Liver (tissue), 9 donors: Measurements from ENCODE around the gene AMOTL1. TPM values are rescaled to one million over a fixed set of nuclear protein-coding genes. Genes with fewer than 3 reads are reported as not detected.

Source experiments
- DNase-seq: peaks from one replicate; pipeline ENCODE4 v3.0.0-alpha.2; 2017; ENCODE audit warnings: low spot score
- H3K27ac ChIP-seq, 2 donors: one replicate each; pipeline ENCODE4 v1.7.0; 2013; ENCODE audit warnings: inconsistent platforms in 2 of 2, low read length in 2 of 2, control low read depth in 1 of 2, low read depth in 1 of 2, mild to moderate bottlenecking in 1 of 2
- H3K27me3 ChIP-seq, 4 donors: one replicate each; pipeline versions ENCODE4 v1.6.1 to v1.7.0; 2013; ENCODE audit warnings: low read length in 3 of 4, inconsistent platforms in 1 of 4, mild to moderate bottlenecking in 1 of 4, moderate library complexity in 1 of 4; ENCODE audit not compliant: control insufficient read depth in 4 of 4, insufficient read depth in 4 of 4
- H3K36me3 ChIP-seq, 4 donors: one replicate each; pipeline versions ENCODE4 v1.6.1 to v1.7.0; 2013; ENCODE audit warnings: low read length in 3 of 4, mild to moderate bottlenecking in 3 of 4, low read depth in 1 of 4, moderate library complexity in 1 of 4; ENCODE audit not compliant: control insufficient read depth in 4 of 4, insufficient read depth in 3 of 4
- H3K4me1 ChIP-seq, 4 donors: one replicate each; pipeline versions ENCODE4 v1.6.1 to v1.7.0; 2013; ENCODE audit warnings: low read length in 3 of 4, mild to moderate bottlenecking in 3 of 4, moderate library complexity in 1 of 4; ENCODE audit not compliant: control insufficient read depth in 4 of 4, insufficient read depth in 4 of 4
- H3K4me3 ChIP-seq, 3 donors: one replicate each; pipeline versions ENCODE4 v1.6.1 to v1.7.0; 2013; ENCODE audit warnings: low read length in 3 of 3, control low read depth in 1 of 3, low read depth in 1 of 3, mild to moderate bottlenecking in 1 of 3
- H3K9ac ChIP-seq, 2 donors: one replicate each; pipeline ENCODE4 v1.7.0; 2013; ENCODE audit warnings: low read length in 2 of 2, mild to moderate bottlenecking in 2 of 2, moderate library complexity in 2 of 2, control low read depth in 1 of 2, low read depth in 1 of 2
- H3K9me3 ChIP-seq, 4 donors: one replicate each; pipeline versions ENCODE4 v1.6.1 to v1.7.0; 2013; ENCODE audit warnings: low read length in 3 of 4; ENCODE audit not compliant: control insufficient read depth in 4 of 4
- ATF3 ChIP-seq: IDR thresholded peaks from 2 replicates; pipeline ENCODE4 v1.6.1; 2016; ENCODE audit warnings: antibody characterized with exemption
- CTCF ChIP-seq: fragments of 150-350 bp; IDR thresholded peaks from 2 replicates; pipeline ENCODE4 v1.5.1; 2017; ENCODE audit warnings: improper control_type of control experiment, low read depth, low read length; ENCODE audit not compliant: missing input control
- EGR1 ChIP-seq, 2 donors: IDR thresholded peaks; 2 replicates each; pipeline ENCODE4 v1.6.1; 2016 to 2018; ENCODE audit warnings: antibody characterized with exemption in 2 of 2, low read depth in 2 of 2
- FOXA1 ChIP-seq: IDR thresholded peaks from 2 replicates; pipeline ENCODE4 v1.6.1; 2016; ENCODE audit warnings: antibody characterized with exemption
- FOXA2 ChIP-seq: IDR thresholded peaks from 2 replicates; pipeline ENCODE4 v1.6.1; 2016; ENCODE audit warnings: antibody characterized with exemption
- GABPA ChIP-seq, 2 donors: IDR thresholded peaks in 1 of 2; conservative IDR thresholded peaks in 1 of 2; 2 replicates each; pipeline ENCODE4 v1.6.1; 2016; ENCODE audit warnings: antibody characterized with exemption in 2 of 2, mild to moderate bottlenecking in 1 of 2, moderate library complexity in 1 of 2
- HNF4A ChIP-seq, 2 donors: conservative IDR thresholded peaks; 2 replicates each; pipeline ENCODE4 v1.6.1; 2016; ENCODE audit warnings: antibody characterized with exemption in 2 of 2, mild to moderate bottlenecking in 2 of 2
- HNF4G ChIP-seq: IDR thresholded peaks from 2 replicates; pipeline ENCODE4 v1.6.1; 2016; ENCODE audit warnings: antibody characterized with exemption
- JUND ChIP-seq, 2 donors: IDR thresholded peaks; 2 replicates each; pipeline ENCODE4 v1.6.1; 2016; ENCODE audit warnings: antibody characterized with exemption in 2 of 2
- MAX ChIP-seq: IDR thresholded peaks from 2 replicates; pipeline ENCODE4 v1.6.1; 2016; ENCODE audit warnings: antibody characterized with exemption
- NR2F2 ChIP-seq: IDR thresholded peaks from 2 replicates; pipeline ENCODE4 v1.6.1; 2016; ENCODE audit warnings: antibody characterized with exemption
- RAD21 ChIP-seq, 2 donors: IDR thresholded peaks; 2 replicates each; pipeline ENCODE4 v1.6.1; 2016; ENCODE audit warnings: antibody characterized with exemption in 2 of 2, mild to moderate bottlenecking in 2 of 2
- REST ChIP-seq: IDR thresholded peaks from 2 replicates; pipeline ENCODE4 v1.6.1; 2016; ENCODE audit warnings: antibody characterized with exemption, mild to moderate bottlenecking
- RXRA ChIP-seq, 2 donors: IDR thresholded peaks; 2 replicates each; pipeline ENCODE4 v1.6.1; 2017 to 2018; ENCODE audit warnings: antibody characterized with exemption in 2 of 2, mild to moderate bottlenecking in 1 of 2
- SP1 ChIP-seq: IDR thresholded peaks from 2 replicates; pipeline ENCODE4 v1.6.1; 2018; ENCODE audit warnings: antibody characterized with exemption, mild to moderate bottlenecking
- TAF1 ChIP-seq: conservative IDR thresholded peaks from 2 replicates; pipeline ENCODE4 v1.6.1; 2016; ENCODE audit warnings: antibody characterized with exemption, mild to moderate bottlenecking
- YY1 ChIP-seq: IDR thresholded peaks from 2 replicates; pipeline ENCODE4 v1.6.1; 2016; ENCODE audit warnings: antibody characterized with exemption, mild to moderate bottlenecking
- ZBTB33 ChIP-seq: IDR thresholded peaks from 2 replicates; pipeline ENCODE4 v1.6.1; 2016; ENCODE audit warnings: antibody characterized with exemption
- WGBS: extraction: QIAGEN DNeasy Blood & Tissue Kit; methylation state at CpG from one replicate; pipeline ENCODE4 v1.1.7; 2013; 5-methylcytosine and 5-hydroxymethylcytosine counted together
- polyA plus RNA-seq, 2 donors: library from polyadenylated mRNA; stranded (reverse) in 1 of 2; unstranded in 1 of 2; fragments of 200-250 nt in 1 of 2; fragments of >200 nt in 1 of 2; fragmentation: Nextera tagmentation in 1 of 2; extraction: Ambion mirVana in 1 of 2; gene quantifications; one replicate each; pipeline versions ENCODE4 v1.2.1 to v1.2.3, GENCODE V29; 2013 to 2015
- total RNA-seq, 2 donors: library from RNA; depleted of rRNA; stranded (reverse); fragments of >200 nt; gene quantifications; one replicate each; pipeline ENCODE4 v1.2.3, GENCODE V29; 2014
- donor health status: healthy.
- donor health status: healthy.
- donor health status: healthy.
- donor health status: healthy.
- donor health status: healthy.

Gene AMOTL1
- total and polyA plus RNA-seq, 4 donors = 2.2 to 29.5 (median 7.2) TPM

- H3K36me3 ChIP-seq = peaks cover 0 to 2% (median 0%) of the 10 kb centered on the region in 4 donors
- no peaks in the 10 kb centered on the region for H3K27me3 ChIP-seq
- H3K4me3 ChIP-seq = peak overlapping the region; percentile 75 to 93 (median 92)
- peaks cover 0 to 10% (median 8%) of the 10 kb centered on the region in 4 donors for H3K4me1 ChIP-seq
- no peaks in the 10 kb centered on the region for H3K9me3 ChIP-seq
- no peak overlapping the region for H3K27ac ChIP-seq
- DNase-seq = no peak
- 56% methylated on average over 8 of the region's 8 CpGs for WGBS
- H3K9ac ChIP-seq = peak overlapping the region in 1 of 2 donors; percentile 50
- TF ChIP-seq GABPA (IDR thresholded peaks at IDR 0.05 in 1 of 2, conservative IDR thresholded peaks at IDR 0.05 in 1 of 2) (no peak), HNF4A (conservative IDR thresholded peaks at IDR 0.05) (no peak), HNF4G (no peak), REST (no peak), JUND (IDR thresholded peaks at IDR 0.05) (no peak), YY1 (no peak), MAX (no peak), ATF3 (no peak), EGR1 (IDR thresholded peaks at IDR 0.05; ENCODE audit: low read depth in 2 of 2) (no peak), FOXA1 (no peak), ZBTB33 (no peak), RAD21 (IDR thresholded peaks at IDR 0.05) (no peak), RXRA (IDR thresholded peaks at IDR 0.05) (no peak), FOXA2 (no peak), SP1 (no peak), CTCF (no peak), TAF1 (no peak), NR2F2 (no peak)
These were observed 1.7 kb downstream of the AMOTL1 start for GRCh38 chr11:94769880-94770279.
